GM23338 (cell line): Measurements from ENCODE around the gene MAGEA2. TPM values are rescaled to one million over a fixed set of nuclear protein-coding genes. Genes with fewer than 3 reads are reported as not detected.

Experiments
- ATAC-seq: fragments of 200-7000 bp; cut with Tn5 transposase; 3 replicates; pipeline ENCODE4 v1.9.1; 2020
- DNase-seq: peaks from one replicate; pipeline ENCODE4 v3.0.0-alpha.2; 2015; ENCODE audit warnings: low spot score
- H2AFZ ChIP-seq: fragments of 200-600 bp; sonication (generic); 2 replicates; pipeline ENCODE4 v1.8.0; 2016; ENCODE audit warnings: antibody characterized with exemption, mild to moderate bottlenecking, moderate library complexity
- H3F3A ChIP-seq: fragments of 200-600 bp; sonication (generic); replicated peaks from 2 replicates; pipeline ENCODE4 v1.8.0; 2017; ENCODE audit warnings: antibody characterized with exemption, mixed run types, low read depth
- H3K27ac ChIP-seq: fragments of 200-600 bp; sonication (generic); 2 replicates; pipeline ENCODE4 v1.6.1; 2016; ENCODE audit warnings: low read depth
- H3K27me3 ChIP-seq: fragments of 200-600 bp; sonication (generic); 2 replicates; pipeline ENCODE4 v1.8.0; 2016; ENCODE audit warnings: mild to moderate bottlenecking, mixed run types, moderate library complexity; ENCODE audit not compliant: insufficient read depth
- H3K36me3 ChIP-seq: fragments of 200-600 bp; sonication (generic); 2 replicates; pipeline ENCODE4 v1.8.0; 2016; ENCODE audit warnings: mild to moderate bottlenecking; ENCODE audit not compliant: insufficient read depth
- H3K4me1 ChIP-seq: fragments of 200-600 bp; sonication (generic); 2 replicates; pipeline ENCODE4 v1.8.0; 2016; ENCODE audit warnings: mild to moderate bottlenecking, moderate library complexity; ENCODE audit not compliant: insufficient read depth
- H3K4me2 ChIP-seq: fragments of 200-600 bp; sonication (generic); 2 replicates; pipeline ENCODE4 v1.7.1; 2017; ENCODE audit warnings: mixed run types
- H3K4me3 ChIP-seq: fragments of 200-600 bp; sonication (generic); 2 replicates; pipeline ENCODE4 v1.6.1; 2016; ENCODE audit warnings: mixed run types
- H3K79me2 ChIP-seq: fragments of 200-600 bp; sonication (generic); replicated peaks from 2 replicates; pipeline ENCODE4 v1.8.0; 2017; ENCODE audit warnings: mild to moderate bottlenecking; ENCODE audit not compliant: insufficient read depth
- H3K9me2 ChIP-seq: fragments of 200-600 bp; sonication (generic); 2 replicates; pipeline ENCODE4 v1.8.0; 2017; ENCODE audit not compliant: insufficient read depth
- H4K20me1 ChIP-seq: fragments of 200-600 bp; sonication (generic); replicated peaks from 2 replicates; pipeline ENCODE4 v1.8.0; 2017; ENCODE audit warnings: mild to moderate bottlenecking; ENCODE audit not compliant: insufficient read depth
- H3K27ac Mint-ChIP-seq: 2 replicates; pipeline ENCODE4 v1.8.0; 2020; ENCODE audit warnings: inconsistent platforms, mild to moderate bottlenecking, moderate library complexity, mixed read lengths
- H3K27me3 Mint-ChIP-seq: 3 replicates; pipeline ENCODE4 v1.8.0; 2022; ENCODE audit warnings: low read depth, mild to moderate bottlenecking, moderate library complexity, mixed read lengths, inconsistent platforms; ENCODE audit not compliant: insufficient read depth, poor library complexity
- H3K36me3 Mint-ChIP-seq: 3 replicates; pipeline ENCODE4 v1.8.0; 2021; ENCODE audit warnings: low read depth, mild to moderate bottlenecking, inconsistent platforms, moderate library complexity, mixed read lengths
- H3K4me1 Mint-ChIP-seq: 3 replicates; pipeline ENCODE4 v1.8.0; 2020; ENCODE audit warnings: mild to moderate bottlenecking, inconsistent platforms, mixed read lengths
- H3K4me3 Mint-ChIP-seq: 3 replicates; pipeline ENCODE4 v1.8.0; 2021; ENCODE audit warnings: moderate library complexity, mild to moderate bottlenecking, inconsistent platforms, mixed read lengths
- H3K9me3 Mint-ChIP-seq: 3 replicates; pipeline ENCODE4 v1.8.0; 2020; ENCODE audit warnings: moderate library complexity, mild to moderate bottlenecking, inconsistent platforms, mixed read lengths
- CREB1 ChIP-seq: fragments of 250-450 bp; sonication (Bioruptor Pico); IDR thresholded peaks from 2 replicates; pipeline ENCODE4 v1.5.0; 2020; ENCODE audit warnings: low read depth, mild to moderate bottlenecking, moderate library complexity
- EZH2 ChIP-seq: fragments of 200-600 bp; sonication (generic); IDR thresholded peaks from one replicate; pipeline ENCODE4 v1.8.0; 2017; ENCODE audit warnings: antibody characterized with exemption, mild to moderate bottlenecking, low read depth; ENCODE audit not compliant: unreplicated experiment
- EZH2phosphoT487 ChIP-seq: fragments of 200-600 bp; sonication (generic); IDR thresholded peaks from one replicate; pipeline ENCODE4 v1.8.1; 2018; ENCODE audit warnings: antibody characterized with exemption; ENCODE audit not compliant: unreplicated experiment
- JUNB ChIP-seq: IDR thresholded peaks from one replicate; pipeline ENCODE4 v1.6.1; 2016; ENCODE audit warnings: antibody characterized with exemption; ENCODE audit not compliant: unreplicated experiment
- NANOG ChIP-seq: IDR thresholded peaks from 2 replicates; pipeline ENCODE4 v1.6.1; 2016; ENCODE audit warnings: antibody characterized with exemption, borderline replicate concordance
- POLR2AphosphoS5 ChIP-seq: IDR thresholded peaks from 2 replicates; pipeline ENCODE4 v1.6.1; 2016; ENCODE audit warnings: antibody characterized with exemption, low read depth
- STAT1 ChIP-seq: IDR thresholded peaks from one replicate; pipeline ENCODE4 v1.6.1; 2016; ENCODE audit warnings: antibody characterized with exemption; ENCODE audit not compliant: unreplicated experiment
- ZNF114 ChIP-seq: fragments of 250-450 bp; sonication (Bioruptor Pico); IDR thresholded peaks from 2 replicates; pipeline ENCODE4 v1.5.0; 2020; ENCODE audit warnings: mild to moderate bottlenecking, moderate library complexity
- ZNF331 ChIP-seq: fragments of 250-450 bp; sonication (Bioruptor Pico); IDR thresholded peaks from 2 replicates; pipeline ENCODE4 v1.5.0; 2020; ENCODE audit warnings: low read depth, mild to moderate bottlenecking, moderate library complexity
- polyA plus RNA-seq: library from polyadenylated mRNA; unstranded; fragments of >200 nt; fragmentation: Nextera tagmentation; extraction: Ambion mirVana; gene quantifications from 2 replicates; pipeline ENCODE4 v1.2.1, GENCODE V29; 2016
- total RNA-seq: library from RNA; depleted of rRNA; stranded (reverse); fragments of >200 nt; shearing (Covaris generic); gene quantifications from 2 replicates; pipeline ENCODE4 v1.2.3, GENCODE V29; 2014
- TF ChIP-seq, protein P1 (sequence below), 2 experiments: fragments of 200-600 bp in 1 of 2; sonication (generic) in 1 of 2; conservative IDR thresholded peaks; 2 replicates each; pipeline versions ENCODE4 v1.5.1 to v1.6.1; 2016 to 2017; ENCODE audit warnings: antibody characterized with exemption in 2 of 2, low read depth in 2 of 2, mild to moderate bottlenecking in 2 of 2, moderate library complexity in 1 of 2
- TF ChIP-seq, protein P2 (sequence below): IDR thresholded peaks from one replicate; pipeline ENCODE4 v1.6.1; 2018; ENCODE audit warnings: antibody characterized with exemption; ENCODE audit not compliant: unreplicated experiment
- TF ChIP-seq, protein P3 (sequence below): IDR thresholded peaks from 2 replicates; pipeline ENCODE4 v1.6.1; 2016; ENCODE audit warnings: antibody characterized with exemption

MAGEA2 gene
- total and polyA plus RNA-seq, 2 experiments from 2014 or later, result 1.5 to 5.5 TPM

DNA sequence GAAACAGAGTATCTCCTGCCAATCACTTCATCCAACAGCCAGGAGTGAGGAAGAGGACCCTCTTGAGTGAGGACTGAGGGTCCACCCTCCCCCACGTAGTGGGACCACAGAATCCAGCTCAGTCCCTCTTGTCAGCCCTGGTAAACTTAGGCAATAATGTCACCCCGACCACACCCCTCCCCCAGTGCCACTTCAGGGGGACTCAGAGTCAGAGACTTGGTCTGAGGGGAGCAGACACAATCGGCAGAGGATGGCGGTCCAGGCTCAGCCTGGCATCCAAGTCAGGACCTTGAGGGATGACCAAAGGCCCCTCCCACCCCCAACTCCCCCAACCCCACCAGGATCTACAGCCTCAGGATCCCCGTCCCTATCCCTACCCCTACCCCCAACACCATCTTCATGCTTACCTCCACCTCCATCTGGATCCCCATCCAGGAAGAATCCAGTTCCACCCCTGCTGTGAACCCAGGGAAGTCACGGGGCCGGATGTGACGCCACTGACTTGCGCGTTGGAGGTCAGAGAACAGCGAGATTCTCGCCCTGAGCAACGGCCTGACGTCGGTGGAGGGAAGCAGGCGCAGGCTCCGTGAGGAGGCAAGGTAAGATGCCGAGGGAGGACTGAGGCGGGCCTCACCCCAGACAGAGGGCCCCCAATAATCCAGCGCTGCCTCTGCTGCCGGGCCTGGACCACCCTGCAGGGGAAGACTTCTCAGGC, 20.2 kb downstream of the MAGEA2 start, which contains the start of the genes CSAG1 and MAGEA12 (continued):
- TF ChIP-seq, protein P1, sequence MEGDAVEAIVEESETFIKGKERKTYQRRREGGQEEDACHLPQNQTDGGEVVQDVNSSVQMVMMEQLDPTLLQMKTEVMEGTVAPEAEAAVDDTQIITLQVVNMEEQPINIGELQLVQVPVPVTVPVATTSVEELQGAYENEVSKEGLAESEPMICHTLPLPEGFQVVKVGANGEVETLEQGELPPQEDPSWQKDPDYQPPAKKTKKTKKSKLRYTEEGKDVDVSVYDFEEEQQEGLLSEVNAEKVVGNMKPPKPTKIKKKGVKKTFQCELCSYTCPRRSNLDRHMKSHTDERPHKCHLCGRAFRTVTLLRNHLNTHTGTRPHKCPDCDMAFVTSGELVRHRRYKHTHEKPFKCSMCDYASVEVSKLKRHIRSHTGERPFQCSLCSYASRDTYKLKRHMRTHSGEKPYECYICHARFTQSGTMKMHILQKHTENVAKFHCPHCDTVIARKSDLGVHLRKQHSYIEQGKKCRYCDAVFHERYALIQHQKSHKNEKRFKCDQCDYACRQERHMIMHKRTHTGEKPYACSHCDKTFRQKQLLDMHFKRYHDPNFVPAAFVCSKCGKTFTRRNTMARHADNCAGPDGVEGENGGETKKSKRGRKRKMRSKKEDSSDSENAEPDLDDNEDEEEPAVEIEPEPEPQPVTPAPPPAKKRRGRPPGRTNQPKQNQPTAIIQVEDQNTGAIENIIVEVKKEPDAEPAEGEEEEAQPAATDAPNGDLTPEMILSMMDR (conservative IDR thresholded peaks at IDR 0.05; ENCODE audit: low read depth in 2 of 2), result no peak
- TF ChIP-seq, protein P2, sequence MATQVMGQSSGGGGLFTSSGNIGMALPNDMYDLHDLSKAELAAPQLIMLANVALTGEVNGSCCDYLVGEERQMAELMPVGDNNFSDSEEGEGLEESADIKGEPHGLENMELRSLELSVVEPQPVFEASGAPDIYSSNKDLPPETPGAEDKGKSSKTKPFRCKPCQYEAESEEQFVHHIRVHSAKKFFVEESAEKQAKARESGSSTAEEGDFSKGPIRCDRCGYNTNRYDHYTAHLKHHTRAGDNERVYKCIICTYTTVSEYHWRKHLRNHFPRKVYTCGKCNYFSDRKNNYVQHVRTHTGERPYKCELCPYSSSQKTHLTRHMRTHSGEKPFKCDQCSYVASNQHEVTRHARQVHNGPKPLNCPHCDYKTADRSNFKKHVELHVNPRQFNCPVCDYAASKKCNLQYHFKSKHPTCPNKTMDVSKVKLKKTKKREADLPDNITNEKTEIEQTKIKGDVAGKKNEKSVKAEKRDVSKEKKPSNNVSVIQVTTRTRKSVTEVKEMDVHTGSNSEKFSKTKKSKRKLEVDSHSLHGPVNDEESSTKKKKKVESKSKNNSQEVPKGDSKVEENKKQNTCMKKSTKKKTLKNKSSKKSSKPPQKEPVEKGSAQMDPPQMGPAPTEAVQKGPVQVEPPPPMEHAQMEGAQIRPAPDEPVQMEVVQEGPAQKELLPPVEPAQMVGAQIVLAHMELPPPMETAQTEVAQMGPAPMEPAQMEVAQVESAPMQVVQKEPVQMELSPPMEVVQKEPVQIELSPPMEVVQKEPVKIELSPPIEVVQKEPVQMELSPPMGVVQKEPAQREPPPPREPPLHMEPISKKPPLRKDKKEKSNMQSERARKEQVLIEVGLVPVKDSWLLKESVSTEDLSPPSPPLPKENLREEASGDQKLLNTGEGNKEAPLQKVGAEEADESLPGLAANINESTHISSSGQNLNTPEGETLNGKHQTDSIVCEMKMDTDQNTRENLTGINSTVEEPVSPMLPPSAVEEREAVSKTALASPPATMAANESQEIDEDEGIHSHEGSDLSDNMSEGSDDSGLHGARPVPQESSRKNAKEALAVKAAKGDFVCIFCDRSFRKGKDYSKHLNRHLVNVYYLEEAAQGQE, result no peak
- no peak for TF ChIP-seq ZNF114 (CRISPR knock-in tag)
- TF ChIP-seq, protein P3, sequence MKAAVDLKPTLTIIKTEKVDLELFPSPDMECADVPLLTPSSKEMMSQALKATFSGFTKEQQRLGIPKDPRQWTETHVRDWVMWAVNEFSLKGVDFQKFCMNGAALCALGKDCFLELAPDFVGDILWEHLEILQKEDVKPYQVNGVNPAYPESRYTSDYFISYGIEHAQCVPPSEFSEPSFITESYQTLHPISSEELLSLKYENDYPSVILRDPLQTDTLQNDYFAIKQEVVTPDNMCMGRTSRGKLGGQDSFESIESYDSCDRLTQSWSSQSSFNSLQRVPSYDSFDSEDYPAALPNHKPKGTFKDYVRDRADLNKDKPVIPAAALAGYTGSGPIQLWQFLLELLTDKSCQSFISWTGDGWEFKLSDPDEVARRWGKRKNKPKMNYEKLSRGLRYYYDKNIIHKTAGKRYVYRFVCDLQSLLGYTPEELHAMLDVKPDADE, result no peak
- TF ChIP-seq NANOG, result no peak
- no peak for TF ChIP-seq JUNB
- no peak for TF ChIP-seq EZH2phosphoT487
- no peak for TF ChIP-seq POLR2AphosphoS5

DNA sequence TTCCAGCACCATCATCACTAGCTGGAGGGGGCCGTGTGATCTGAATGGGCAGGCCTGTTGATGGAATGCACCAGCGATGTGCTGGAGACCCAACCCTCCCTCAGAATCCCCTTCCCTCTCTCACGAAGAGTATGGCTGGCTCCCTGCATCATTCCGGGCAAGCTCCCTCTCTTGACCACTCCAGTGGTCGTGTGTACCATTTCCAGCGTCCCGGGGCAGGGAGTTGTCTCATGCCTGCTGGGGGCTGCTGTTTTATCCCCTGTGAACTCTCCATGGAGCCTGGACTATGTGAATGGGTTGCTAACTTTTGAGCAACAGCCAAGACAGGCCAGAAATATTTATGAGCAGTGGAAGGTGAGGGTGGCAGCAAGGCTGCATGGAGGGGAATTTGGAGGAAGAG, 28.2 kb downstream of the MAGEA2 start:
- DNase-seq, result peak; percentile 1
- Mint-ChIP-seq H3K9me3 (no peaks in the 10 kb centered on the region), H3K27me3 (peaks cover 2% of the 10 kb centered on the region)
- TF ChIP-seq CREB1 (CRISPR knock-in tag), result no peak
- no peak for TF ChIP-seq STAT1
- no peak for TF ChIP-seq EZH2
- TF ChIP-seq ZNF331 (CRISPR knock-in tag), result no peak
- no peak for TF ChIP-seq ZNF114 (CRISPR knock-in tag)
- no peak for TF ChIP-seq NANOG
- no peak for TF ChIP-seq EZH2phosphoT487
- TF ChIP-seq JUNB, result no peak
- no peak for TF ChIP-seq POLR2AphosphoS5

More for the DNA sequence above, 28.2 kb downstream of the MAGEA2 start:
- no peaks in the 10 kb centered on the region for H3K9me2 ChIP-seq
- no peak overlapping the region for H3K4me3 Mint-ChIP-seq
- no peaks in the 10 kb centered on the region for H3K36me3 Mint-ChIP-seq
- H4K20me1 ChIP-seq, result no peaks in the 10 kb centered on the region
- H3K79me2 ChIP-seq, result no peaks in the 10 kb centered on the region
- H3K4me2 ChIP-seq, result no peak overlapping the region
- H3K36me3 ChIP-seq, result no peaks in the 10 kb centered on the region
- H3K4me3 ChIP-seq, result no peak overlapping the region
- H3F3A ChIP-seq, result no peaks in the 10 kb centered on the region
- no peaks in the 10 kb centered on the region for H3K27me3 ChIP-seq
- no peaks in the 10 kb centered on the region for H3K4me1 ChIP-seq
- ATAC-seq, result no peak
- H3K27ac ChIP-seq, result no peak overlapping the region
- H3K4me1 Mint-ChIP-seq, result no peaks in the 10 kb centered on the region
- H3K27ac Mint-ChIP-seq, result no peak overlapping the region
- H2AFZ ChIP-seq, result no peak overlapping the region
